Mesenchymal stem cell (in vitro differentiated cells and primary cell): ENCODE measurements around the gene NR2C2AP.
A peak's percentile ranks its signal among the peaks of the same experiment; 100 is the strongest.

Source experiments
- DNase-seq: peaks from one replicate; pipeline ENCODE4 v3.0.0-alpha.2; 2013
- H2AFZ ChIP-seq: one replicate; pipeline ENCODE4 v1.6.1; 2013; ENCODE audit warnings: low read depth, mild to moderate bottlenecking, control low read depth, inconsistent platforms, low read length, moderate library complexity
- H2AK5ac ChIP-seq: 2 replicates; pipeline ENCODE4 v1.6.1; 2013; ENCODE audit warnings: low read length, moderate library complexity, mild to moderate bottlenecking, inconsistent platforms; ENCODE audit not compliant: severe bottlenecking
- H2BK120ac ChIP-seq: one replicate; pipeline ENCODE4 v1.6.1; 2013; ENCODE audit warnings: low read depth, mild to moderate bottlenecking, inconsistent platforms, low read length, moderate library complexity
- H2BK12ac ChIP-seq, 2 experiments: one replicate each; pipeline ENCODE4 v1.6.1; 2013; ENCODE audit warnings: inconsistent platforms in 2 of 2, low read length in 2 of 2, mild to moderate bottlenecking in 2 of 2, moderate library complexity in 2 of 2, control low read depth in 1 of 2
- H2BK15ac ChIP-seq: one replicate; pipeline ENCODE4 v1.6.1; 2013; ENCODE audit warnings: mild to moderate bottlenecking, low read depth, inconsistent platforms; ENCODE audit not compliant: poor library complexity, severe bottlenecking
- H2BK5ac ChIP-seq: 2 replicates; pipeline ENCODE4 v1.6.1; 2013; ENCODE audit warnings: low read depth, mild to moderate bottlenecking, low read length, control low read depth, inconsistent platforms; ENCODE audit not compliant: poor library complexity, severe bottlenecking
- H3K14ac ChIP-seq, 2 experiments: one replicate each; pipeline ENCODE4 v1.6.1; 2013; ENCODE audit warnings: inconsistent platforms in 2 of 2, low read length in 2 of 2, control low read depth in 1 of 2, mild to moderate bottlenecking in 1 of 2, moderate library complexity in 1 of 2
- H3K18ac ChIP-seq, 2 experiments: one replicate each; pipeline ENCODE4 v1.6.1; 2013; ENCODE audit warnings: inconsistent platforms in 2 of 2, low read length in 2 of 2, control low read depth in 1 of 2, low read depth in 1 of 2, mild to moderate bottlenecking in 1 of 2
- H3K23ac ChIP-seq, 2 experiments: one replicate each; pipeline ENCODE4 v1.6.1; 2013; ENCODE audit warnings: inconsistent platforms in 2 of 2, low read length in 2 of 2, mild to moderate bottlenecking in 2 of 2, moderate library complexity in 2 of 2, control low read depth in 1 of 2
- H3K27ac ChIP-seq: 2 replicates; pipeline ENCODE4 v1.5.1; 2013; ENCODE audit warnings: mild to moderate bottlenecking, moderate library complexity, low read length, control low read depth, inconsistent platforms; ENCODE audit not compliant: poor library complexity, severe bottlenecking
- H3K27me3 ChIP-seq, 2 experiments: 2 replicates each; pipeline versions ENCODE4 v1.6.1 to v1.7.0; 2013; ENCODE audit warnings: low read length in 2 of 2, mild to moderate bottlenecking in 2 of 2, moderate library complexity in 2 of 2, control low read depth in 1 of 2, inconsistent platforms in 1 of 2; ENCODE audit not compliant: control insufficient read depth in 1 of 2, insufficient read depth in 1 of 2
- H3K36me3 ChIP-seq, 2 experiments: 2 replicates each; pipeline versions ENCODE4 v1.6.1 to v1.7.0; 2013; ENCODE audit warnings: low read length in 2 of 2, control low read depth in 1 of 2, inconsistent platforms in 1 of 2, low read depth in 1 of 2, mild to moderate bottlenecking in 1 of 2; ENCODE audit not compliant: insufficient read depth in 2 of 2, control insufficient read depth in 1 of 2
- H3K4ac ChIP-seq, 2 experiments: one replicate each; pipeline ENCODE4 v1.6.1; 2013; ENCODE audit warnings: inconsistent platforms in 2 of 2, low read length in 2 of 2, mild to moderate bottlenecking in 2 of 2, moderate library complexity in 2 of 2, control low read depth in 1 of 2, low read depth in 1 of 2
- H3K4me1 ChIP-seq: 2 replicates; pipeline ENCODE4 v1.6.1; 2013; ENCODE audit warnings: low read depth, low read length, control low read depth; ENCODE audit not compliant: control insufficient read depth, insufficient read depth
- H3K4me2 ChIP-seq: 2 replicates; pipeline ENCODE4 v1.6.1; 2013; ENCODE audit warnings: low read length, mild to moderate bottlenecking, inconsistent platforms; ENCODE audit not compliant: poor library complexity, severe bottlenecking
- H3K4me3 ChIP-seq, 2 experiments: 2 replicates each; pipeline versions ENCODE4 v1.5.1 to v1.7.0; 2013; ENCODE audit warnings: low read length in 2 of 2, mild to moderate bottlenecking in 2 of 2, control low read depth in 1 of 2, low read depth in 1 of 2; ENCODE audit not compliant: insufficient read depth in 1 of 2
- H3K79me1 ChIP-seq: replicated peaks from 2 replicates; pipeline ENCODE4 v1.6.1; 2013; ENCODE audit warnings: mild to moderate bottlenecking, control low read depth, low read length, inconsistent platforms; ENCODE audit not compliant: poor library complexity, severe bottlenecking
- H3K9ac ChIP-seq: 2 replicates; pipeline ENCODE4 v1.7.0; 2013; ENCODE audit warnings: mild to moderate bottlenecking, low read length, moderate library complexity
- H3K9me3 ChIP-seq: 2 replicates; pipeline ENCODE4 v1.7.0; 2013; ENCODE audit warnings: mild to moderate bottlenecking, low read length; ENCODE audit not compliant: control insufficient read depth
- H4K8ac ChIP-seq: one replicate; pipeline ENCODE4 v1.6.1; 2013; ENCODE audit warnings: inconsistent platforms, mild to moderate bottlenecking, low read length, moderate library complexity
- H4K91ac ChIP-seq: one replicate; pipeline ENCODE4 v1.6.1; 2013; ENCODE audit warnings: mild to moderate bottlenecking, low read length, inconsistent platforms
- WGBS: methylation state at CpG from one replicate; pipeline ENCODE4 v1.1.7; 2013; ENCODE audit warnings: mixed read lengths; 5-methylcytosine and 5-hydroxymethylcytosine counted together

NR2C2AP gene

GRCh38 chr19:19201697-19202630, 1.2 kb downstream of the NR2C2AP start:
- Histone ChIP-seq H2AK5ac (no peak overlapping the region), H3K27ac (no peak overlapping the region), H3K4me2 (no peak overlapping the region), H3K18ac (no peak overlapping the region), H2BK12ac (no peak overlapping the region), H2AFZ (no peak overlapping the region), H3K9me3 (no peaks in the 10 kb centered on the region), H4K8ac (peak overlapping the region; percentile 15), H2BK5ac (no peak overlapping the region), H3K36me3 (peaks cover 39 to 43% of the 10 kb centered on the region in 2 experiments), H3K9ac (peak overlapping the region; percentile 90), H3K79me1 (peaks cover 27% of the 10 kb centered on the region), H3K14ac (no peak overlapping the region), H2BK120ac (no peak overlapping the region), H3K4ac (no peak overlapping the region), H3K4me3 (peak overlapping the region in 1 of 2 experiments; percentile 88), H4K91ac (no peak overlapping the region), H3K23ac (no peak overlapping the region), H3K4me1 (peaks cover 10% of the 10 kb centered on the region), H2BK15ac (no peak overlapping the region), H3K27me3 (peaks cover 11 to 20% of the 10 kb centered on the region in 2 experiments)
- DNase-seq = no peak
- 93% methylated on average over 19 of the region's 19 CpGs for WGBS

- Histone ChIP-seq H2AFZ (no peak overlapping the region), H4K91ac (no peak overlapping the region), H3K4me2 (peak overlapping the region; percentile 24), H2AK5ac (no peak overlapping the region), H3K18ac (no peak overlapping the region), H3K9me3 (no peaks in the 10 kb centered on the region), H3K79me1 (peaks cover 36% of the 10 kb centered on the region), H2BK12ac (no peak overlapping the region), H3K23ac (no peak overlapping the region), H3K14ac (no peak overlapping the region), H3K4me1 (peaks cover 20% of the 10 kb centered on the region), H3K4ac (no peak overlapping the region), H3K36me3 (peaks cover 31 to 40% of the 10 kb centered on the region in 2 experiments), H2BK120ac (no peak overlapping the region), H3K9ac (peak overlapping the region; percentile 96), H3K4me3 (peak overlapping the region in 1 of 2 experiments; percentile 96), H4K8ac (no peak overlapping the region), H2BK5ac (no peak overlapping the region), H2BK15ac (no peak overlapping the region), H3K27me3 (no peaks in the 10 kb centered on the region), H3K27ac (no peak overlapping the region)
- WGBS = 91% methylated on average over 5 of the region's 5 CpGs
- no peak for DNase-seq
Measured at GRCh38 chr19:19193926-19194325, 9.3 kb downstream of the NR2C2AP start.

GRCh38 chr19:19192910-19193423, 10.2 kb downstream of the NR2C2AP start:
- 7% methylated on average over 19 of the region's 22 CpGs for WGBS
- Histone ChIP-seq H2BK120ac (no peak overlapping the region), H3K27me3 (no peaks in the 10 kb centered on the region), H2BK12ac (peak overlapping the region in 1 of 2 experiments; percentile 25), H3K4me2 (peak overlapping the region; percentile 55), H3K18ac (peak overlapping the region; percentile 68 to 89), H3K27ac (peak overlapping the region; percentile 62), H2BK15ac (no peak overlapping the region), H3K9me3 (no peaks in the 10 kb centered on the region), H3K9ac (peak overlapping the region; percentile 96), H2AFZ (peak overlapping the region; percentile 42), H4K91ac (no peak overlapping the region), H2BK5ac (no peak overlapping the region), H3K36me3 (peaks cover 21 to 30% of the 10 kb centered on the region in 2 experiments), H4K8ac (peak overlapping the region; percentile 57), H3K4me3 (peak overlapping the region; percentile 72 to 96), H3K23ac (peak overlapping the region in 1 of 2 experiments; percentile 66), H3K14ac (peak overlapping the region in 1 of 2 experiments; percentile 84), H3K79me1 (peaks cover 31% of the 10 kb centered on the region), H3K4ac (peak overlapping the region; percentile 70 to 86), H3K4me1 (peaks cover 20% of the 10 kb centered on the region), H2AK5ac (no peak overlapping the region)
- no peak for DNase-seq
